K562 (cell line): ENCODE data around the gene JSRP1. TPM values are rescaled to one million over a fixed set of nuclear protein-coding genes. Genes with fewer than 3 reads are reported as not detected.
A peak's percentile ranks its signal among the peaks of the same experiment; 100 is the strongest.

Experiments
- CHD1 ChIP-seq: fragments of 200-600 bp; sonication (generic); IDR thresholded peaks from one replicate; pipeline ENCODE4 v1.6.1; 2012; ENCODE audit warnings: mild to moderate bottlenecking, moderate library complexity, low read length, inconsistent platforms
- DPF2 ChIP-seq: fragments of 450-650 bp; IDR thresholded peaks from 2 replicates; pipeline ENCODE4 v1.6.1; 2016
- KDM2B ChIP-seq: fragments of 250-450 bp; sonication (Bioruptor Pico); IDR thresholded peaks from 2 replicates; pipeline ENCODE4 v1.8.0; 2021; ENCODE audit warnings: mild to moderate bottlenecking, moderate library complexity
- LEF1 ChIP-seq: fragments of 450-650 bp; IDR thresholded peaks from 2 replicates; pipeline ENCODE4 v1.6.1; 2016; ENCODE audit warnings: mild to moderate bottlenecking
- NKRF ChIP-seq: fragments of 450-650 bp; IDR thresholded peaks from 2 replicates; pipeline ENCODE4 v1.6.1; 2016; ENCODE audit warnings: borderline replicate concordance
- POLR2G ChIP-seq: fragments of 200-400 bp; formaldehyde crosslinking; IDR thresholded peaks from 2 replicates; pipeline ENCODE4 v1.6.1; 2017; ENCODE audit warnings: low read depth, mild to moderate bottlenecking, antibody characterized with exemption, low read length, moderate library complexity
- RNF2 ChIP-seq: sonication (generic); IDR thresholded peaks from 2 replicates; pipeline ENCODE4 v1.6.1; 2016
- SNIP1 ChIP-seq: fragments of 450-650 bp; IDR thresholded peaks from 2 replicates; pipeline ENCODE4 v1.7.1; 2017; ENCODE audit warnings: low read depth, mild to moderate bottlenecking
- ZBED1 ChIP-seq: IDR thresholded peaks from 2 replicates; pipeline ENCODE4 v1.6.1; 2014
- ZBTB8A ChIP-seq: fragments of 450-650 bp; IDR thresholded peaks from 2 replicates; pipeline ENCODE4 v1.6.1; 2018; ENCODE audit warnings: mild to moderate bottlenecking, moderate library complexity; ENCODE audit not compliant: partially characterized antibody
- ZNF124 ChIP-seq: sonication (generic); formaldehyde crosslinking; IDR thresholded peaks from 2 replicates; pipeline ENCODE4 v1.8.1; 2022; ENCODE audit warnings: missing genetic modification reagents
- ZNF449 ChIP-seq: fragments of 250-450 bp; sonication (Bioruptor Pico); IDR thresholded peaks from 2 replicates; pipeline ENCODE4 v1.8.0; 2022; ENCODE audit warnings: moderate library complexity, mild to moderate bottlenecking, inconsistent platforms
- ZNF764 ChIP-seq: fragments of 250-450 bp; sonication (Bioruptor Pico); IDR thresholded peaks from 2 replicates; pipeline ENCODE4 v1.4.0; 2020; ENCODE audit warnings: low read depth, mild to moderate bottlenecking, moderate library complexity
- polyA plus RNA-seq, 8 experiments: library from polyadenylated mRNA; depleted of rRNA in 4 of 8; stranded (reverse) in 5 of 8; unstranded in 3 of 8; fragments of >200 nt; fragmentation: Nextera tagmentation in 2 of 8; fragmentation: Illumina TruSeq in 1 of 8; extraction: Ambion mirVana in 2 of 8; extraction: Trizol in 1 of 8; gene quantifications; 2 replicates each; pipeline versions ENCODE4 v1.2.1 to v1.2.3, GENCODE V29; 2011 to 2014; ENCODE audit warnings: inconsistent platforms in 1 of 8, missing spikeins in 1 of 8
- total RNA-seq, 7 experiments: library from RNA; depleted of rRNA in 6 of 7; stranded (reverse); fragments of >200 nt in 6 of 7; fragmentation: Illumina TruSeq in 2 of 7; extraction: Trizol in 2 of 7; gene quantifications; 2 replicates each; pipeline versions ENCODE4 v1.2.1 to v1.2.3, GENCODE V29; 2011 to 2021; ENCODE audit warnings: low replicate concordance in 1 of 7
- TF ChIP-seq, protein P1 (sequence below): sonication (generic); formaldehyde crosslinking; IDR thresholded peaks from 2 replicates; pipeline ENCODE4 v1.8.0; 2022; ENCODE audit warnings: mild to moderate bottlenecking, missing genetic modification reagents
- TF ChIP-seq, protein P2 (sequence below), 2 experiments: fragments of 450-650 bp in 1 of 2; sonication (generic) in 1 of 2; formaldehyde crosslinking in 1 of 2; IDR thresholded peaks; 2 replicates each; pipeline versions ENCODE4 v1.7.1 to v1.9.0; 2016 to 2022; ENCODE audit warnings: inconsistent platforms in 1 of 2, mild to moderate bottlenecking in 1 of 2, missing genetic modification reagents in 1 of 2

Gene JSRP1
- total and polyA plus RNA-seq, 9 of the 15 experiments (the other 6 are each of a cell fraction or from before 2014, with no cell fraction given), result 0.08 to 1.2 (median 0.51) TPM; not detected in 4

DNA sequence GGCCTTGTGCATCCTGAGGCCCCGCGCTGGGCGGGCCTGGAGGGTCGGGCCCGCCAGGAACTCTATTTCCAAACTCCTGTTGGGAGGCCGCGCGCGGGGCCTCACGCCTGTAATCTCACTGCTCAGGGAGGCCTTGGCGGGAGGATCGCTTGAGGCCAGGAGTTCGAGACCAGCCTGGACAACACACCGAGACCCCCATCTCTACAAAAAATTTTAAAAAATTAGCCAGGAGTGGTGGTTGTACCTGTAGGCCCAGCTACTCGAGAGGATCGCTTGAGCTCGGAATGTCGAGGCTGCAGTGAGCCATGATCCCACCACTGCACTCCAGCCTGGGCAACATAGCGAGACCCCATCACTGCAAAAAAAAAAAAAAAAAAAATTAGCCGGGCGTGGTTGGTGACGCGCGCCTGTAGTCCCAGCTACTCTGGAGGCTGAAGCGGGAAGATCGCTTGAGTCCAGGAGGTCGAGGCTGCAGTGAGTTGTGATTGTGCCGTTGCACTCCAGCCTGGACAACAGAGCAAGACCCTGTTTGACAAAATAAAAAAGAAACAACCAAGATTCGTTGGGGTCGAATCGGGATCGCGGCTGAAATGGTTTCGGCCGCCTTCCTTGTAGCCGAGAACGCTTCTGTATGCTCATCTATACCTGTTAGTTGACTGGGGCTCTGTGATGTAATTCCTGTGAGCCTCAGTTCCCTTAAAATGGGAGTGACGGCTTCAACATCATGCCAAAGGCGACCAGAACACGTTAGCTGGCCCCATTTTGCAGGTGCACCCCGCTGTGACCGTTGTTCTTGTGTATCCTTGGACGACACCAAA is 19.0 kb downstream of the JSRP1 start (continued):
- TF ChIP-seq, protein P1, sequence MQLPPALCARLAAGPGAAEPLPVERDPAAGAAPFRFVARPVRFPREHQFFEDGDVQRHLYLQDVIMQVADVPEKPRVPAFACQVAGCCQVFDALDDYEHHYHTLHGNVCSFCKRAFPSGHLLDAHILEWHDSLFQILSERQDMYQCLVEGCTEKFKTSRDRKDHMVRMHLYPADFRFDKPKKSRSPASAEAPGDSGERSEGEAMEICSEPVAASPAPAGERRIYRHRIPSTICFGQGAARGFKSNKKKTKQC (CRISPR knock-in tag), result no peak
- TF ChIP-seq ZNF124 (CRISPR knock-in tag) (no peak), NKRF (no peak), POLR2G (peak; percentile 33), DPF2 (no peak), ZBTB8A (no peak), ZNF764 (CRISPR knock-in tag) (no peak), KDM2B (CRISPR knock-in tag) (peak; percentile 52; the same call in 1 of the 2 replicates), CHD1 (peak; percentile 35), ZBED1 (0 out of 2 replicates have a peak, but pooled peaks have one; percentile 45), ZNF449 (CRISPR knock-in tag) (no peak), RNF2 (no peak), LEF1 (no peak), SNIP1 (0 out of 2 replicates have a peak, but pooled peaks have one; percentile 59)
- TF ChIP-seq, protein P2, sequence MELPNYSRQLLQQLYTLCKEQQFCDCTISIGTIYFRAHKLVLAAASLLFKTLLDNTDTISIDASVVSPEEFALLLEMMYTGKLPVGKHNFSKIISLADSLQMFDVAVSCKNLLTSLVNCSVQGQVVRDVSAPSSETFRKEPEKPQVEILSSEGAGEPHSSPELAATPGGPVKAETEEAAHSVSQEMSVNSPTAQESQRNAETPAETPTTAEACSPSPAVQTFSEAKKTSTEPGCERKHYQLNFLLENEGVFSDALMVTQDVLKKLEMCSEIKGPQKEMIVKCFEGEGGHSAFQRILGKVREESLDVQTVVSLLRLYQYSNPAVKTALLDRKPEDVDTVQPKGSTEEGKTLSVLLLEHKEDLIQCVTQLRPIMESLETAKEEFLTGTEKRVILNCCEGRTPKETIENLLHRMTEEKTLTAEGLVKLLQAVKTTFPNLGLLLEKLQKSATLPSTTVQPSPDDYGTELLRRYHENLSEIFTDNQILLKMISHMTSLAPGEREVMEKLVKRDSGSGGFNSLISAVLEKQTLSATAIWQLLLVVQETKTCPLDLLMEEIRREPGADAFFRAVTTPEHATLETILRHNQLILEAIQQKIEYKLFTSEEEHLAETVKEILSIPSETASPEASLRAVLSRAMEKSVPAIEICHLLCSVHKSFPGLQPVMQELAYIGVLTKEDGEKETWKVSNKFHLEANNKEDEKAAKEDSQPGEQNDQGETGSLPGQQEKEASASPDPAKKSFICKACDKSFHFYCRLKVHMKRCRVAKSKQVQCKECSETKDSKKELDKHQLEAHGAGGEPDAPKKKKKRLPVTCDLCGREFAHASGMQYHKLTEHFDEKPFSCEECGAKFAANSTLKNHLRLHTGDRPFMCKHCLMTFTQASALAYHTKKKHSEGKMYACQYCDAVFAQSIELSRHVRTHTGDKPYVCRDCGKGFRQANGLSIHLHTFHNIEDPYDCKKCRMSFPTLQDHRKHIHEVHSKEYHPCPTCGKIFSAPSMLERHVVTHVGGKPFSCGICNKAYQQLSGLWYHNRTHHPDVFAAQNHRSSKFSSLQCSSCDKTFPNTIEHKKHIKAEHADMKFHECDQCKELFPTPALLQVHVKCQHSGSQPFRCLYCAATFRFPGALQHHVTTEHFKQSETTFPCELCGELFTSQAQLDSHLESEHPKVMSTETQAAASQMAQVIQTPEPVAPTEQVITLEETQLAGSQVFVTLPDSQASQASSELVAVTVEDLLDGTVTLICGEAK (IDR thresholded peaks at IDR 0.05), result peak; percentile 62; the same call in 1 of the 2 replicates
- TF ChIP-seq, protein P2 (CRISPR knock-in tag; IDR thresholded peaks at IDR 0.05), result no peak
